T-helper 2 cell treated with Interferon-gamma antibody and Interleukin-4, amounts not matched to agents 5 μg/mL and 100 μg/mL, for 36 hours (primary cell): ENCODE measurements around the gene WBP1.
"Not testable (repeated sequence)": the region's sequence is repeated elsewhere in the genome, so short reads cannot be mapped to it uniquely, and the experiment has no call there.

Experiments
- DNase-seq: peaks from one replicate; pipeline ENCODE4 v3.0.0; 2021; ENCODE audit warnings: low spot score
- H3K27ac Mint-ChIP-seq: one replicate; pipeline ENCODE4 v1.8.0; 2021; ENCODE audit warnings: mild to moderate bottlenecking, mixed read lengths
- H3K27me3 Mint-ChIP-seq: one replicate; pipeline ENCODE4 v1.8.0; 2021; ENCODE audit warnings: low read depth, mixed read lengths
- H3K36me3 Mint-ChIP-seq: one replicate; pipeline ENCODE4 v1.8.0; 2021; ENCODE audit warnings: low read depth, mixed read lengths
- H3K4me1 Mint-ChIP-seq: one replicate; pipeline ENCODE4 v1.8.0; 2021; ENCODE audit warnings: low read depth, mixed read lengths
- H3K4me3 Mint-ChIP-seq: one replicate; pipeline ENCODE4 v1.8.0; 2022; ENCODE audit warnings: mild to moderate bottlenecking, moderate library complexity, mixed read lengths
- H3K9me3 Mint-ChIP-seq: one replicate; pipeline ENCODE4 v1.8.0; 2021; ENCODE audit warnings: mixed read lengths

WBP1 gene

DNA sequence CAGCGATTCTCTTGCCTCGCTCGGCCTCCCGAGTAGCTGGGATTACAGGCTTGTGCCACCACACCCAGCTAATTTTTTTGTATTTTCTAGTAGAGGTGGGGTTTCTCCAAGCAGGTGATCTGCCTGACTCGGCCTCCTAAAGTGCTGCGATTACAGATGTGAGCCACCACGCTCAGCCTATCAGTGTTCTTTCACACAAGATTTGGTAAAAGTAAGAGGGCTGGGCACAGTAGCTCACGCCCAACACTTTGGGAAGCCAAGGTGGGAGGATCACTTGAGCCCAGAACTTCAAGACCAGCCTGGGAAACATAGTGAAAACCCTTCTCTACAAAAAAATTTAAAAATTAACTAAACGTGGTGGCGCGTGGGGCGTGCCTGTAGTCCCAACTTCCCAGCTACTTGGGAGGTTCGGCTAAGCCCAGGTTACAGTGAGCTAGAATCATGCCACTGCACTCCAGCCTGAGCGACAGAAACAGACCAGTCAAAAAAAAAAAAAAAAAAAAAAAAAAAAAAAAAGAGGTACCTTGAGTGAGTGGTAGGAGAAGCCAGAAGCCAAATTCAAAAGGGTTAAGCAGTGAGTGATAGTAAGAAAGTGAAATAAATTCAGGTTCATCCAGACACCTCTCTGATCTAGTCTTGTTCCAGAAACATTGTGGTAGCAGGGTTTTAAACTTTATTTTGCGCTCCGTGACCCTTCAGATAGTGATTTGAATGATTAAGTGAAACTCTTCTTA, 13.3 kb downstream of the WBP1 start:
- H3K27ac Mint-ChIP-seq, result peak overlapping the region; percentile 98
- peaks cover 15% of the 10 kb centered on the region for H3K4me1 Mint-ChIP-seq
- DNase-seq, result no peak
- H3K4me3 Mint-ChIP-seq, result peak overlapping the region; percentile 97
- H3K27me3 Mint-ChIP-seq, result no peaks in the 10 kb centered on the region
- no peaks in the 10 kb centered on the region for H3K9me3 Mint-ChIP-seq
- H3K36me3 Mint-ChIP-seq, result peaks cover 32% of the 10 kb centered on the region

- H3K4me3 Mint-ChIP-seq, result peak within 1 kb of the TSS; percentile 97
- H3K36me3 Mint-ChIP-seq, result peaks cover 33% of the 10 kb centered on the region
- no peaks in the 10 kb centered on the region for H3K27me3 Mint-ChIP-seq
- H3K9me3 Mint-ChIP-seq, result no peaks in the 10 kb centered on the region
- peak; percentile 94 for DNase-seq
- peaks cover 15% of the 10 kb centered on the region for H3K4me1 Mint-ChIP-seq
- peak within 1 kb of the TSS; percentile 98 for H3K27ac Mint-ChIP-seq
Observed at GRCh38 chr2:74472086-74472944, 14.1 kb downstream of the WBP1 start, which contains the start of gene MRPL53. Gene MRPL53, minus strand, starts transcription at chr2:74472680. Its CDS starts 20 bp downstream, at chr2:74472660.

- H3K27me3 Mint-ChIP-seq, result no peaks in the 10 kb centered on the region
- H3K4me1 Mint-ChIP-seq, result peaks cover 15% of the 10 kb centered on the region
- H3K27ac Mint-ChIP-seq, result peak overlapping the region; percentile 98
- H3K36me3 Mint-ChIP-seq, result peaks cover 37% of the 10 kb centered on the region
- peak overlapping the region; percentile 97 for H3K4me3 Mint-ChIP-seq
- DNase-seq, result no peak
- no peaks in the 10 kb centered on the region for H3K9me3 Mint-ChIP-seq
Observed at GRCh38 chr2:74472945-74473258, 14.7 kb downstream of the WBP1 start.

DNA sequence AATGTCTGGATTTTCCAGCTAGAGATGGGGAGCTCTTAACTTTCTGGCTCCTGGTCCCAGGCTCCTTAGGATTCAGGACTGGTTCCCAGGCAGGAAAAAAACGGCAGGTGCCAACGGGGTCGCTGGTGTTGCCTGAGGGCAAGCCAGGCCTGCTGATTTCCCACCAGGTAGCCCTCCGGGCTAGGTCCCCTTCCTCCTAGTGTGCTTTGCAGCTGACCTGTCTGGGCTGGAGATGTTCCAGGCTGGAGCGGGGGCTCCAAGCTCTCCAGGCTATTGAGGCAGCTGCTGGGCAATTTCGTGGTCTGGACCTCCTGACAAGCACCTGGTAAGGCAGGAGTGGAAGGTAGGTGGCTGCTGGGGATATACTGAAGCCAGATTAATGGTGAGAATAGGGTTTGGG, 16.2 kb downstream of the WBP1 start:
- peaks cover 18% of the 10 kb centered on the region for H3K4me1 Mint-ChIP-seq
- peaks cover 41% of the 10 kb centered on the region for H3K36me3 Mint-ChIP-seq

DNA sequence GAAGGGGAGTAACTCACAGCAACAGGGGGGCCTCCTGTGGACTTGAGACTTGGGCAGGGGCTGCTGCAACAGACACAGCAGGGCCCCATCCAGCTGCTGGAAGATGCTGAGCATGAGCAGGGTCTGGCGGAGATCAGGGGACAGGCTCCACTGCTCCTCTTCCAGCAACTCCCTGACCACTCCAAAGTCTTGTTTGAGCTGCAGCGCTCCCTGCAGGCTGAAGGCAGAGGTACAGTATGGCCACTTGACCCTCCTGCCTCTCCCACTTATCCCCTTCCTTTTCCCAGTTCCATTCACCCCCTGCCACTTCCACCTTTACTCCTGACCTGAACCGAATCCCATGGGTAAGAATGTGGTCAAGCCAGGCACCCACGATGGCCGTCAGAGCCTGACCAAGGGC, 16.7 kb downstream of the WBP1 start:
- Mint-ChIP-seq H3K4me3 (no peak overlapping the region), H3K27ac (no peak overlapping the region), H3K27me3 (no peaks in the 10 kb centered on the region), H3K36me3 (peaks cover 41% of the 10 kb centered on the region), H3K4me1 (peaks cover 18% of the 10 kb centered on the region), H3K9me3 (no peaks in the 10 kb centered on the region)
- DNase-seq, result no peak

More for the DNA sequence above, 16.2 kb downstream of the WBP1 start:
- Mint-ChIP-seq H3K27me3 (no peaks in the 10 kb centered on the region), H3K4me3 (peak overlapping the region; percentile 15), H3K9me3 (no peaks in the 10 kb centered on the region), H3K27ac (no peak overlapping the region)
- DNase-seq, result no peak

DNA sequence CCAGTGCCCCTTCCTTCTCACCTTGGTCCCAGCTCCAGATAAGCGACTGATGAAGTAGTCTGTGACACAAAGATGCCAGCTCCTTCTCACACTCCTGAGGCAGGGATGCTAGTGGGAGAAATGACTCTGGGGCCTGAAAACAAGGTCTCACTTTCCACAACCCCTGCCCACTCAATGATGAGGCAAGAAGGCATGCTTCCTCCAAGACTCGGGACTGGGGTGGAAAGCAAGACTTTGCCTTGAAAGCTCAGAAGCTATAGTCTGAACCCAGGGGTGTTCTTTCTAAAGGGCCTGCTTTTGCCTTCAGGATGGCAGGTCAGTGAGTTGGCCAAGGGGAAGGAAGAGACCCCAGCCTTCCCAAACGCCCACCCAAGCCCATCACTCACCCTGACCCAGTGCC, 23.2 kb downstream of the WBP1 start:
- Mint-ChIP-seq H3K36me3 (peaks cover 40% of the 10 kb centered on the region), H3K27me3 (no peaks in the 10 kb centered on the region), H3K27ac (peak overlapping the region; percentile 57), H3K9me3 (no peaks in the 10 kb centered on the region), H3K4me3 (peak overlapping the region; percentile 99), H3K4me1 (peaks cover 22% of the 10 kb centered on the region)
- DNase-seq, result no peak

DNA sequence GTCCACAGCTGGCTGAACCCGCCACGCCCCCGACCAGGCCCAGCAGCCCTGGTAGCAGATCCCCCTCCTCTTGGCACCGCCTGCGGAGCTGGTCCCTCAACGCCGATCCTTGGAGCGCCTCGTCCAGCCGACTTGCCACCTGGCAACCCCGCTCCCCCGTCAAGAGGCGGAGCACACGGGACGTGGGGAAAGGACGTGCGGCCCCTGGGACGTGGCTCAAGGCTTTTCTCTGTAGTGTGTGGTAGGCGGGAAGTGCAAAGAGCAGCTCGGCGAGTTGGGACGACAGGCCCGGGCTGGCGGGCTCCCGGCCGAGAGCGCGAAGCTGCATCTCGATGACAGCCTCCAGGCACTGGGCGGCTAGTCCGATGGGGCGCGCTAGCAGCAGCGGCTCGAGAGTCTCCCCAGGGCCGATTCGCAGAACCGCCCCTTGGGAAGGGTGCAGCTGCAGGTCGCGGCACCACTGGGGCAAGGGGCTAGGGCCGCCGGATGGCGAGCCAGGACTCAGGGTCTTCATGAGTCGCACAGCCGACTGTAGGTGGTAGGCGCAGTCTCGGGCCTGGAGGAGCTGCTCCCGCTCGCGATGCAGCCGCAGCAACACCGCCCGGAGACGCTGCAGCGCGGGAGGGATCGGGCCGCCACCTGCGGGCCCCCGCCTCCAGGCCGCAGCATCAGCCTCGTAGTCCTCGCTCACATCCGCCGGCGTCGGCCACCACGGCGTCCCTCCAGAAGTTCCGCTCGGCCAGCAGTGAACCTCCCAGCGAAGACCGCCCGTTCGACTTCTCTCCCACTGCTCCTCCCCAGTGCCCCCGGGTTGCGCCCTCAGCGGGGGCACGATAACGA, 23.9 kb downstream of the WBP1 start:
- H3K4me1 Mint-ChIP-seq, result peaks cover 25% of the 10 kb centered on the region
- peak overlapping the region; percentile 99 for H3K27ac Mint-ChIP-seq
- peaks cover 44% of the 10 kb centered on the region for H3K36me3 Mint-ChIP-seq
- no peaks in the 10 kb centered on the region for H3K9me3 Mint-ChIP-seq
- no peaks in the 10 kb centered on the region for H3K27me3 Mint-ChIP-seq
- peak overlapping the region; percentile 99 for H3K4me3 Mint-ChIP-seq
- DNase-seq, result peak; percentile 70

- Mint-ChIP-seq H3K27ac (peak within 1 kb of the TSS; percentile 99), H3K4me3 (peak within 1 kb of the TSS; percentile 99), H3K36me3 (peaks cover 39% of the 10 kb centered on the region), H3K4me1 (peaks cover 25% of the 10 kb centered on the region), H3K27me3 (no peaks in the 10 kb centered on the region), H3K9me3 (no peaks in the 10 kb centered on the region)
- peak; percentile 91 for DNase-seq
Observed at GRCh38 chr2:74482801-74483674, 24.8 kb downstream of the WBP1 start, which contains the start of the genes CCDC142 and TTC31. Gene CCDC142, minus strand, starts transcription at chr2:74482998. Its CDS starts 161 bp downstream, at chr2:74482837. Gene TTC31, plus strand, starts transcription at chr2:74483081. Its CDS starts 15 bp downstream, at chr2:74483096.

- H3K27me3 Mint-ChIP-seq, H3K9me3 Mint-ChIP-seq, DNase-seq: not testable (repeated sequence)
- Mint-ChIP-seq H3K4me1 (peaks cover 25% of the 10 kb centered on the region), H3K36me3 (peaks cover 39% of the 10 kb centered on the region), H3K27ac (peak overlapping the region; percentile 99), H3K4me3 (peak overlapping the region; percentile 99)
Observed at GRCh38 chr2:74483675-74484164, 25.5 kb downstream of the WBP1 start.

- Mint-ChIP-seq H3K9me3 (no peaks in the 10 kb centered on the region), H3K27ac (no peak overlapping the region)
Observed at GRCh38 chr2:74486141-74486540, 27.9 kb downstream of the WBP1 start.

DNA sequence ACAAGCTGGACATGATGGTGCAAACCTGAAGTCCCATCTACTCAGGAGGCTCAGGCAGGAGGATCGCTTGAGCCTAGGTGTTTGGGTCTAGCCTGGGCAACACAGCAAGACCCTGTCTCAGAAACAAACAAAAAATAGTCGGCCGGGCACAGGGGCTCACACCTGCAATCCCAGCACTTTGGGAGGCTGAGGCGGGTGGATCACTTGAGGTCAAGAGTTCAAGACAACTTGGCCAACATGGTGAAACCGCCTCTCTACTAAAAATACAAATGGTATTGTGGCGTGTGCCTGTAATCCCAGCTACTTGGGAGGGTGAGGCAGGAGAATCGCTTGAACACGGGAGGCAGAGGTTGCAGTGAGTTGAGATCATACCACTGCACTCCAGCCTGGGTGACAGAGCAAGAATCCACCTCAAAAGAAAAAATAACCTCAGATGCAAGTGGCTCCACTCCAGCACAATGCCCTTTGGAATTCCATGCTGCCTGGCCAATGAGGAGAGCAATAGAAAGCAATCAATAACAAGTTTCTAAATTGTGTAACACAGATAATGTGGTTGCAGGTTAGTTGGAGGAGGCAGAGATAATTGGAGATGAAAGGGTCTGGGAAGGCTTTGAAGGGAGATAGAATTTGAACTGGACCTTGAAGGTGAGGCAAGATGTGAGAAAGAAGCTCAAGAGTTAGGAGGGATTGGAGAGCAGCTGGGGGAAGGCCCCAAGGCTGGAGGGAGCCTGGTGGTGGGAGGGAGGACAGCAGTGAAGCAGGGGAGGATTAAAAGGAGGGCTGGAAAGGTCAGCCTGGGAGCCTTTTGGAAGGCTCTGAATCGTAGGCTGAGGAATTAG, 30.6 kb downstream of the WBP1 start:
- Mint-ChIP-seq H3K27me3 (no peaks in the 10 kb centered on the region), H3K9me3 (no peaks in the 10 kb centered on the region), H3K27ac (no peak overlapping the region), H3K4me3 (no peak overlapping the region), H3K4me1 (peaks cover 9% of the 10 kb centered on the region), H3K36me3 (peaks cover 42% of the 10 kb centered on the region)
- no peak for DNase-seq

More at GRCh38 chr2:74486141-74486540, 27.9 kb downstream of the WBP1 start:
- DNase-seq, result no peak
- Mint-ChIP-seq H3K4me1 (peaks cover 19% of the 10 kb centered on the region), H3K36me3 (peaks cover 35% of the 10 kb centered on the region), H3K4me3 (no peak overlapping the region), H3K27me3 (no peaks in the 10 kb centered on the region)

GRCh38 chr2:74489906-74490305, 31.7 kb downstream of the WBP1 start:
- peaks cover 44% of the 10 kb centered on the region for H3K36me3 Mint-ChIP-seq
- peaks cover 6% of the 10 kb centered on the region for H3K4me1 Mint-ChIP-seq
- no peak overlapping the region for H3K27ac Mint-ChIP-seq
- no peaks in the 10 kb centered on the region for H3K9me3 Mint-ChIP-seq
- DNase-seq, result no peak
- no peaks in the 10 kb centered on the region for H3K27me3 Mint-ChIP-seq
- H3K4me3 Mint-ChIP-seq, result no peak overlapping the region
